Activated T-cell treated with anti-CD3 and anti-CD28 coated beads for 4 hours (primary cell): ENCODE measurements around the gene DCPS.
"Not testable (repeated sequence)": the region's sequence is repeated elsewhere in the genome, so short reads cannot be mapped to it uniquely, and the experiment has no call there.

ENCODE experiments used
- DNase-seq: peaks from one replicate; pipeline ENCODE4 v3.0.0-alpha.2; 2020

DCPS gene

DNA sequence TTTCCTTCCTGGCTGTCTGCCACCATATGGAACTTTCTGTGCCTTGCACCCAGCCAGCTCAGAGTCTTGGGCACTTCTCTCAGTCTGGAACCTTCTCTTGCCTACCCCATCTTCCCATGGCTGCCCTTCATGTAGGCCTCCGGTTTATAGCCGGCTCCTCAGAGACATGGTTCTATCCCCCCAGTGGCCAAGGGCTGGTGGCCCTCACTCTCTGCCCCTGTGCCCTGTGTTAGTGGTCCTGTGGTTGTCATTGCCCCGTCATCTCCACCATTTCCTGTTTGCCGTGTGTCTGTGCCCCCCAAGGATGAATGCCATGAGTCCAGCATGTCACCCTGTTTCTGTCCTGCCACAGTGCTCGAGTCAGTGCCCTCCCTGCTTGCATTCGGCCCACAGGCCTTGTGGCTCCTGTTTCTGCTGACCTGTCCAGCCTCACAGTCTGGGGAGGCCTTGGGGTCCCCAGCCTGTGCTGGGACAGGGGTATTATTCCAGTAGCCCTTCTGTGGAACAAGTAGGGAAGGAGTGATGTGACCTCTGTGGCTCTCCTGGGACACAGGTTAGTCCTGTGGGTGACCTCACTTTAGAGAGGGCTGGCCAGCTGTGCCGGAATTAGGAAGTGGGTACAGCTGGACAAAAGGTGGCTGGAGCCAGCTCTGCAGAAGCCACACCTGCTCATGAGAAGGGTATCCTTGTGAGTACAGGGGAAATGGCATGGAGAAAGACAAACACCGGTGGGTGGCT lies 82.3 kb downstream of the DCPS start:
- DNase-seq: no peak

DNA sequence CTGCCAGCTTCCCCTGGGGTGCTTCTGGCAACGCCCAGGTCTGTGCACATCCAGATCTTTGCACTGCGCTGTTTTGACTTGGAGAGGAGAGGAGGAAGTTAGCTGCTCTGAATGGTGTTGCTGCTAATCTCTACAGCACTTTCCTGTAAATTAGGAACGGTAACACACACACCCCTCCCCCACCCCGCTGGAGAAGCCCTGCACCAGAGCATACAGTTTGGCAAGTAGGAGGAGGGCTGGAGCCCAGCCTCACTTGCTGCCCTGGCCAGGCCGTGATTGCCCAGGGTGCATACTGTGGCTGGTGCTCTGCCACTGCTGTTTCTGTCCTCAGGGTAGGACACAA lies 82.8 kb downstream of the DCPS start:
- DNase-seq: not testable (repeated sequence)

DNA sequence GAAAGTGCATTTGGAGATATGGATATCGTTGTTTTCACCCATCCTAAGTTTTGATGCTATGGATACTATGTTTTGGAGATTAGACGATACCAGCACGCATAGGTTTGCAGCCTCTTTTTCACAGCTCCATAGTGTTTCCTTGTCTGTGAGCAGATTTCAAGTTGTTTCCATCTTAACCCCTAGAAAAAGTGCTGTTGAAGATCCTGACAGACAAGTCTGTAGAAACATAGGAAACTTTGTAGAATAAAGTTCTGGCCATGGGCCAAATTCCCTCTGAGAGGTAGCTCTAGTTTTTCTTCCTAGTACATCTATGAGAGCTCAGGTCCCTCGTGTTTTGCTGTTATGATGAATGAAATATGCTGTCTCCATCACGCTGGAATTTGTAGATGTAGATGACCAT lies 84.0 kb downstream of the DCPS start:
- DNase-seq: no peak

DNA sequence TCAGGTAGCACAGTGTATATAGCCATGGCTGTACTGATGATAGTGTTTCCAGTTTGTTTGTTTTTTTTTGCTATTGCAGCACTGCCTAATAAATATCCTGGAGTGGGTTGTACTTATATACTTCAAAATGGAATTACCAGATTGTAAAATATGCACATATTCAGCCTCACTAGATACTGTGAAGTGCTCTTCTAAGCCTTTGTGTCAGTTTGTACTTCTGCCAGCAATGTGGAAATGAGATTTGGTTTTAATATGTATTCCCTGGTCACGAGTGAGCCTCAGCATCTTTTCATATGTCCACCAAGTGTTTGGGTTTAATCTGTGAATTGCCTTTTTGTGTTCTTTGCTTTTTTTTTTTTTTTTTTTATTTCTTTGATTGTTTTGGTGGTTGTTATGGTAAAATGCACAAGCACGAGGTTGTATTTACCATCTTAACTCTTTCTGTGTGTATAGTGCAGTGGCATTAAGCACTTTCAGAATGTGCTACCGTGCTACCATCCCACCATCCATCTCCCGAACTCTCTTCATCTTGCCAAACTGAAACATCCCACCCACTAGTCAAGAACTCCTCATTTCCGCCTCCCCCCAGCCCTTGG lies 86.5 kb downstream of the DCPS start:
- DNase-seq: no peak

DNA sequence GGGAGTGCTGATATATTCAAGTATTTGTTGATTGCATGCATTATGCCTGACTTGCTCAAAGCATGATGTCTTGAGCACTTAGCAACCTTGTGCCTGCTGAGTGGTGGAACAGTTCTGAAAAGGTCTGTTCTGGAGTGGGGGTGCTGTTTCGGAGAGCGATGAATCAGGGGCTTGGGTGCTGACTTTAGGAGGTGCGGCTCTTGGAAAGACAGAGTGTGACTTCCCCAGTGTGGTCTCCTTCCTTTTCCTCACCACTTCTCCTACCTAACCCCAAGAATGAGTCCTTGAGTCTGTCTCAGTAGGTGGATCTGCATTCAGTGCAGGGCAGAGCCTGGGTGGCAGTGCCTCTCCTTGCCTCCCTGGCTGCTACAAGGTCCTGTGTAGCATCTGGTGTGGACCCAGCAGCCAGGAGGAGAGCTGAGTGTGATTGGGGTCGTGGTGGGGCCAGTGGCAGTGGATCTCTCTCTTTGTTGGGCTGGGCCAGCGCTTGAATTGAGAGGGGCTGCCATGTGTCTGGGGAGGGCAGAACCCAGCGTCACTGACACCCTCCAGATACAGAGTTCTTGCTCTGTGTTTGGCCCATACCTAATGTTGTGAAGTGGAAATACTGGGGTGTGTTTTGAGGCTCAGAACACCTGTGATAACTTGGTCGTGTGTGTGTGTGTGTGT lies 87.6 kb downstream of the DCPS start:
- DNase-seq: no peak

DNA sequence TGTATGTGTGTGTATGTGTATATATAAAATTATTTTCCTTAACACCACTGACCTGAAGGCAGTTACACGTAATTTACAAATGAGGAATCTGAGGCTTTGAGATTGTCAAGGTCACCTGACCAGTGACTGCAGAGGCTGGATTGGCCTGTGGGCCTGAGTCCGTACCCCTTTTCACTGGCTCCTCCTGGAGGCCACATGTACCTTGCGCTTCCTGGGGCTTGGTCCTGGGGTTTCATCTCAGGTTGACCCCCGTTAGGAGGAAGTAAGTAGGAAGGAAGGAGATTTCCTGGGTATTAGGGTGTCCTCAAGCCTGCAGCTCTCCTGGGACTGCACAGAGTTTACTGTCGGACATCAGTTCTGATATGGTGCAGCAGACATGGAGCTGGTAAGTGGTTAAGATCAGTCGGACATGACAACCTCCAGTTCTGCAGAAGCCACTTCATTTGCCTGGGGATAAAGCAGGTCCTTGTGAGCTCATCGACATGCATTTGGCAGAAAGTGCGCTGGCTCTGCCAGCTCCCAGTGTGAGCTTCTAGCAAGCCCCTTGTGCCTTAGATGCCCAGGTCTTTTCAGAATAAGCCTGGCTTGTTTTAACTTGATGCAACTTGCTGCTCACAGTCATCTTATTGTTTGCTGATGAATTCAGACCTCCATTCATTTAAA lies 88.2 kb downstream of the DCPS start:
- DNase-seq: no peak

DNA sequence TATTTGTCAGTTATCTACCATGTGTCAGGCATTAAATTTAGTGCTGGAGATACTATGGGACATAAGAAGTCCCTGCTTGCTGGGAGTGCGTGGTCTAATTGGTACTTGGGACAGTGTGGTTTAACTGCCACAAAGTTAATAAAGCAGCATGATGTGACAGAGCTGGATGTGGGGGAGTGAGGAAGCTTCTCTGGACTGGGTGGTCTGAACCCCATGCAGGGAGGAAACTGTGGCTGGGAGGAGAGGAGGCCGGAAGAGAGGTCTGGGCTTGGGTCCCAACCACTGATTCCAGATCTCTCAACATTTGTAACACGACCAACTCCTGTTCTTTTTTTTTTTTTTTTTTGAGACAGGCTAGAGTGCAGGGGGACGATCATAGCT lies 88.8 kb downstream of the DCPS start:
- no peak for DNase-seq

DNA sequence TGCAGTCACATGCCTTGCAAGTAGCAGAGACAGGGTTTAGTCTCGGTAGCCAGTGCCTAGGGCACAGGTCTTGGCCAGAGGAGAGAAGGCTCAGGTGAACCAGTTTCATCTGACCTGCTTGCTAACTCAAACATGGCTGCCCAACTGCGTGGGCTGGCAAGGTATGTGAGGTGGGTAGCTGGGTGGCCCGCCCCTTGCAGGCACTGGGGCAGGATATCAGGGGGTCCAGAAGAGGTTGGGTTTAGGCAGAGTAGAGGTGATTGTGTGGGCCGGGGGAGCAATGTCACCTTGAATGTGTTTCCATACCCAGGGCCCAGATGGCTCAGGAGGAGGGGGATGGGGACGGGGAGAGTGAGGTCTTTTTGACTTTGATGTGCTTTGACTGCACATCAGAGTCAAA lies 89.3 kb downstream of the DCPS start:
- no peak for DNase-seq

DNA sequence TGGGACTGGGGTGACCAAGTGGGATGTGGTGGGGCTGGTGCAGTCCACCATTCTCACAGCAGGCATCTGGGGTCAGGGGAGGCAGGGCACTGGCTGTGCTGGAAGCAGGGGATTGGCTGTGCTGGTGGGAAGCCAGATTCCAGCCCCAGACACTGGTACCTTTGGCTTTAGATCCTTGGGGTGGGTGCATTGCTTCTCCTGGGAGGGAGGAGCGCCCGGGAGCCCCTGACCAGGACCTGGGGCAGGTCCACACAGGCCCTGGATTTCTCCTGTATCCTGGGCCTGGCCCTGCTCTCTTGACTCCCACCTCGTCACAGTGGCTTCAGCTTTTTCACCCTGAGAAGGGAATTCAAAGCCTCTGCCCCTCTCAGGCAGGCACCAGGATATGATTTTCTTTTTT lies 90.2 kb downstream of the DCPS start:
- no peak for DNase-seq

DNA sequence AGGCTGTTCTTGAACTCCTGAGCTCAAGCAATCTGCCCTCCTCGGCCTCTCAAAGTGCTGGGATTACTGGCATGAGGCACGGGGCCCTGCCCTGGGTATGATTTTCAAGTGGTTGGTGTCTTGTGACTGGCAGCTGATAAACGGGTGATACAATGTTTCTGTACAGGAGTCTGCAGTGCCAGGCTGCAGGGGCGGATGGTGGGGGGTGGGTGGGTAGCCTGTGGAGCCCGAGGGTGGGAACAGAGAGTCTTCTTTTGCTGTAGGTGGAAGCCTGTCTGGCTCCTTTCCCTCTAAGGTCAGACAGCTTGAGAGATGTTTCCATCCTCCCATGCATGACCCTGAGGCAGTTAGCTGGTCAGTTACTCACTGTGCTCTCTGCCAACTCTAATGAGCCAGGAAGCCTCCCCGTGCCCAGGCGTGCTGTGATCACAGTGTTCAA lies 90.8 kb downstream of the DCPS start:
- not testable (repeated sequence) for DNase-seq
